Uterus (tissue), 2 donors: ENCODE results near the gene RAD51B.

Experiments
- POLR2A ChIP-seq, 2 donors: fragments of 450-650 bp; IDR thresholded peaks; one replicate each; pipeline ENCODE4 v1.6.1; 2016; ENCODE audit warnings: antibody characterized with exemption in 2 of 2, mild to moderate bottlenecking in 1 of 2, moderate library complexity in 1 of 2
- TF ChIP-seq, protein P1 (sequence below), 4 experiments: fragments of 200-600 bp in 2 of 4; fragments of 450-650 bp in 2 of 4; sonication (generic) in 2 of 4; IDR thresholded peaks; one replicate each; pipeline ENCODE4 v1.5.1; 2016 to 2019; ENCODE audit warnings: antibody characterized with exemption in 4 of 4, mild to moderate bottlenecking in 2 of 4, moderate library complexity in 1 of 4

DNA sequence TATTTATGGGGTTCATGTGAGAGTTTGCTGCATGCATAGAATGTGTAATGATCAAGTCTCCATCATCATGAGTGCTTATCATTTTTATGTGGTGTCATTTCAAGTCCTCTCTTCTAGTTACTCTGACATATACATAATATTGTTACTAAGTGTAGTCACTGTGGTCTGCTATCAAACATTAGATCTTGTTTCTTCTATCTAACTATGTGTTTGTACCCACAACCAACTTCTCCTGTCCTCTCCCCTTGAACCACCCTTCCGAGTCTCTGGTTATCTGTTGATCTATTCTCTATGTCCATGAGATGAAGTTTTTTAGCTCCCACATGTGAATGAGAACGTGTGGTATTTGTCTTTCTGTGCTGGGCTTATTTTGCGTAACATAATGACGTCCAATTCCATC is 107.7 kb downstream of the RAD51B start:
- TF ChIP-seq, protein P1, sequence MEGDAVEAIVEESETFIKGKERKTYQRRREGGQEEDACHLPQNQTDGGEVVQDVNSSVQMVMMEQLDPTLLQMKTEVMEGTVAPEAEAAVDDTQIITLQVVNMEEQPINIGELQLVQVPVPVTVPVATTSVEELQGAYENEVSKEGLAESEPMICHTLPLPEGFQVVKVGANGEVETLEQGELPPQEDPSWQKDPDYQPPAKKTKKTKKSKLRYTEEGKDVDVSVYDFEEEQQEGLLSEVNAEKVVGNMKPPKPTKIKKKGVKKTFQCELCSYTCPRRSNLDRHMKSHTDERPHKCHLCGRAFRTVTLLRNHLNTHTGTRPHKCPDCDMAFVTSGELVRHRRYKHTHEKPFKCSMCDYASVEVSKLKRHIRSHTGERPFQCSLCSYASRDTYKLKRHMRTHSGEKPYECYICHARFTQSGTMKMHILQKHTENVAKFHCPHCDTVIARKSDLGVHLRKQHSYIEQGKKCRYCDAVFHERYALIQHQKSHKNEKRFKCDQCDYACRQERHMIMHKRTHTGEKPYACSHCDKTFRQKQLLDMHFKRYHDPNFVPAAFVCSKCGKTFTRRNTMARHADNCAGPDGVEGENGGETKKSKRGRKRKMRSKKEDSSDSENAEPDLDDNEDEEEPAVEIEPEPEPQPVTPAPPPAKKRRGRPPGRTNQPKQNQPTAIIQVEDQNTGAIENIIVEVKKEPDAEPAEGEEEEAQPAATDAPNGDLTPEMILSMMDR (IDR thresholded peaks at IDR 0.05), result no peak
- no peak for TF ChIP-seq POLR2A (IDR thresholded peaks at IDR 0.05)
